ENCODE data around the gene SIX4. TPM values are rescaled to one million over a fixed set of nuclear protein-coding genes. Genes with fewer than 3 reads are reported as not detected.
"Not testable (repeated sequence)": the region's sequence is repeated elsewhere in the genome, so short reads cannot be mapped to it uniquely, and the experiment has no call there.

Gene SIX4
- 0.10 TPM for total RNA-seq

DNA sequence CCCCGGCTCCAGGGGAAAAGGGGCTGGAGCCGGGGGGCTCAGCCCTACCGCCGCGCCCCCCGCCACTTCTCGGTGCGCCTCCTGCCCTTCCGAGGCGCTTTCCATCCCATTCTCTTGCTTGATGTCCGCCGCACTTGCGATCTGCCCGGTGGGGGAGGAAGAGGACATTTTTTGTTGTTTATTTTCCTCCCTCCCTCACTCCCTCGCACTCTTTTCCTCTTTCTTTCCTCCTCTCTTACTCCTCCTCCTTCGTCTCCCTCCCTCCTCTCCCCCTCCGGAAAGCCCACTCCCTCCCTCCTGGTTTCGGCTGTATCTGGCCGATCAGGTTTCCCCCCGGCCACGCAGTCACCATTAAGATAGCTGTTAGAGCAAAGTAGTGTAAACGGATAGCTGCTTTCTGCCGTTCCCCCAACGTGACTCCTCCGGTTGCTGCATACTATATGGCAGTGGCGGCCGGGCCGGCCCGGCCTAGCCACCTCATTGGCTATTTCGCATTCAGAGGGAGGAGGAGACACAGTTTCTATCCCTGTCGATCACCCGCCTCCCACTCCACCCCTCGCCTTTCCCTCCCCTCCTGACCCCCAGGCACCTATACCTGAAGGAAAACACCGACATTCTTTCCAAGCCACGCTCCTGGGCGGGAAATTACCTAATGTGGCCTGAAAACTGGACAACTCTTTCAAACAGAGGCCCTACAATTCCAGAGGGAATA is at the start of gene SIX4:
Gene SIX4 (minus strand): TSS at position 445 of the 712 bp plus-strand sequence. CDS start 277 bp downstream, at position 168.
- DNase-seq (ENCODE audit: low spot score), result peak; percentile 53
- peak; percentile 71 for ATAC-seq

DNA sequence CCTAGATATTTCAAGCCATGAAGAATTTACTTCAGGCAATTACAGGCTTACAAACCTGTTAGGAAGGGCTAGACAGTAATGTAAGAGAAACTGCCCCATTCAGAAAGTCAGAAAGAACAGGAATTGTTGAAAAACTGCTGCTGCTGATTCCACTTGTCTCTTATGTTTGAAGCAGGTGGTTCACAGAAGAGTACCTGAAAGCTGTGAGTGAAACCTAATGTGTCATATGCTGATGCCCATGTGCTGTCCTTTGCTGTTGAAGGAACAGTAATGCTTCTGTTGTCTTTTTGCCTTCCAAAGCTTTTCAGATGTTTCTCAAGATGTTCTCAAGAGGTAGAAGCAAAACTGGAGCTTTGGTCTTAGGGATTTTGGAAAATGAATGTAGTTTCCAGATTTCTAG is 49.4 kb upstream of the SIX4 start:
- no peak for DNase-seq (ENCODE audit: low spot score)

DNA sequence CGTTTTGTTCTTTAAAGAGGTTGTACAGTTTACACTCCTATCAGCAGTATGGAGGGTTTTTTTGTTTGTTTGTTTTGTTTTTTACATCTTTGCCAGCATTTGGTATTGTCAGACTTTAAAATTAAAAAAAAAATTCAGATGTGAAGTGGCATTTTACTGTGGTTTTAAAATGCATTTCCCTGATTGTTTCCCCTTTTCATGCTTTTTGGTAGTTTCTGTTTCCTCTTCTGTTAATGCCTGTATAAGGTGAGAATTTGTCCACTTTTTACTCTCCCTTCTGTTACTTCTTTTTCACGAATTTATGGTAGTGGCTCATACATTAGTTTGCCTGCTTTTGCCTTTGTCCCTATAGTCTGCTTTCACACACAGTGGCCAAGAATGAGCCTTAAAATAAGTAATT is 47.0 kb upstream of the SIX4 start:
- no peak for DNase-seq (ENCODE audit: low spot score)
- ATAC-seq, result no peak

More for the DNA sequence above, 49.4 kb upstream of the SIX4 start:
- ATAC-seq, result no peak

DNA sequence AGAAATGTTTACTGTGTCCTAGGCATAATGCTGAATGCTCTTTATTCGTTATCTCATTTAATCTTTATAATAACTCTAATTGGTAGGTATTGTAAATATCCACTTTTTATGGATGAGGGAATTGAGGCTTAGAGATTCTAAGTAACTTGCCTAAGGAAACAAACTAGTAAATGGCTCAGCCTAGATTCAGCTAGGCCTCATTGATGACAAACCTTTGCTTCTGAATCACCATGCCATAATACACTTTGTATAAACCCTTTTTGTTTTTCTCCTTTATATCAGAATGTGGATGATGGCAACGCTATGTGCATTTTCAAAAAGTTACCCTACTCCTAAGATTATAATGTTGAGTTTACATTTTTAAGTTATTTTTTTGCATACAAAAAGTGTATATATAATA is 44.5 kb upstream of the SIX4 start:
- ATAC-seq (no peak), DNase-seq (ENCODE audit: low spot score) (no peak)

DNA sequence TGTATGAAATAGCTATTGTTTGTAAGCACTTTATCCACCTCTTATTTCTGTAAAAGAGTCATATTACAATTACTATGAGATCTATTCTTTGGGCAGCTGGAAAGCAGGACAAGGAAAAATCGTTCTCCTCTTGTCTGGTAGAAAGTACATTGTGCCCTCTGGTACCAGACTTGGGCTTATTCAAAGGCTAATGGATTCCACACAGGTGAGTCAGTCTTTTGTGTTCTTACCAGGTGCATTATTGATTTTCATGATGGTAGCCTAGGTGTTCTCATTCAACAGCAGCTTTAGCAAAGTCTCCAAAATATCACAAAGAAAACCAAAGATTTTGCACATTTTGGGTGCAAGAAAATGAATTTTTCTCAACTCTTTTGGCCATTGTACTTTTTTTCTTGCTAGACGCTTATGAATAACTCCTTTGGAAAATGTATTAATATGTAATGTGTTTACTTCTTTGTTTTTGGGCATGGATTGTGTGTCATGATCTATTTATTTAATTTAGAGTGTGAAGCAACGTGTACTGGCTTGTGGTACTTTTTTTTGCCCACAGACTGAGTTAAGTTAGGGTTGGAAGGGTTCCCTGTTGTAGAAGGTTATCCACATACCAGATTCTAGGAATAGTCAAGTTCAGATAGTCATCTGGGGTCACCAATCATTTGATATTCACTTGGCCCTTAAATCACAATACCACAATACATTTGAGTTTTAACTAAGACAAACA is 36.7 kb upstream of the SIX4 start:
- ATAC-seq, result no peak
- no peak for DNase-seq (ENCODE audit: low spot score)

DNA sequence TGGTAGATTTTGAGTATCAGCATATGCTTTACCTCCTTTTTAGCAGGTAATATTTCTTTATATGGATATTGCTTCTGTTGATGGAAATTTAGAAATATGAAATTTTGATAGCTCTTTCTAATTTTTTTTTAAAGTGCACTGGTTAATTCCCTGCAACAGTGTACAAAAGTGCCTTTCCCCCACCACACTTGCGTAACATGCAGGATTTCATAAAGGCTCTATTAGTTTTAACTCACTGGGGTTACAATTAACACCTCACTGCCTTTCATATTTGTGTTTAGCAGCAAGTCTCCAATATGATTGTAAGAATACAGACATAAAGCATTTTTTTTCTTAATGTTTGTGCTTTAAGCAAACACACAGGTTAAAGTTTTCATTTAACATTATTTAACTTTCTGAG is 36.1 kb upstream of the SIX4 start:
- ATAC-seq (no peak), DNase-seq (ENCODE audit: low spot score) (no peak)

DNA sequence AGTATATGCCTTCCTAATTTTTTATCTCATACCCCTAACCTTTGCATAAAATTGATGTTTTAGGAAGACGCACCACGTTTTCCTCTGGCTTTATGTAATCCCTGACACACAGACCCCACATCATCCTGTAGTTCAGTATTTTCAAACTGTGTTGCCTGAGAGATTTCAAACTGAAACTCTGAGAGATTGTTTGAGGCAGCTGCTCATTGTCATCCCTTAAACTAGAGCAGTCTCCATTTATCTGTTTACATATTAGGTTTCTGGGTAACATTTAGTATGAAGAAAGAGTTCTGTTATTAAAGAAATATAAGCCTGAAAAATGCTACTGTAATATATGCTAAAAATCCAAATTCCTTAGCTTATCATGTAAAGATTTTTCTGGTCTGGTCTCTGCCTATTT is 34.7 kb upstream of the SIX4 start:
- ATAC-seq, result no peak
- no peak for DNase-seq (ENCODE audit: low spot score)

DNA sequence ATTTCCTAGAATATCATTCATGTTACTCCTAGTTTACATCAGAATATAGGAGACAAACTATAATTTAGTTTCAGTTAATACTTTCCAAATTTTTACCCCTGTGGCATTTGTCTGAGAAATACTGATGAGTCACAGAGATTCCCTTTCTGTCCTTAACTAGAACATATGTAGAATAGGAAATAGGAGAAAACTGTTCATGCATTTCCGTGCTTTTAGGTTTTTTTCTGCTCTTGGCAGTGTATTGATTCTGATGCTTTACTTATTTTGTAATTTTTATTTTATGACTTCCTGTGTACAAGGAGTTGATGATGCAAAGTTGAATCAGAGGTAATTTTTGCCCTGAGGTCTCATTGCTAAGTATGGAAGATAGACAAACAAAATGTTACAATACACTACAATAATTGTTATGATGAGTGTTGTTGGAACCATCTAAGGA is 33.4 kb upstream of the SIX4 start:
- ATAC-seq (no peak), DNase-seq (ENCODE audit: low spot score) (no peak)

DNA sequence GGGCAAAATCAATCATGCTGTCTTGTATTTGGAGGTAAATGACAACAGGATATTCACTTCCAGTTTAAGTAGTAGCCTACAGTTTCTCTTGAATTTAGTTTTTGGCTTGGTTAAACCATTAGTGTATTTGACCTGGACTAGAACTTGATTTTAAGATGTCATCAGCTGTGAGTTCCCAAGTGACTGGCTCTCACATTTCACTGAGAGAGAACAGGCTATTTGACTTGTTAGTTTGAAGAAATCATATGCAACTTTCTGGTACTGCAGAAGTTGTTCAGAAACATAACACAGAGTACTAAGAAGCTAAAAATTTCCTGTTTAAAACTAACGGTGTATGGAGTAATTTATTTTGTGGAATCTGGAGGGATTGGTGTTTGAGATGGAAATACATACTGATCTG is 32.7 kb upstream of the SIX4 start:
- DNase-seq (ENCODE audit: low spot score), result no peak
- ATAC-seq, result no peak

DNA sequence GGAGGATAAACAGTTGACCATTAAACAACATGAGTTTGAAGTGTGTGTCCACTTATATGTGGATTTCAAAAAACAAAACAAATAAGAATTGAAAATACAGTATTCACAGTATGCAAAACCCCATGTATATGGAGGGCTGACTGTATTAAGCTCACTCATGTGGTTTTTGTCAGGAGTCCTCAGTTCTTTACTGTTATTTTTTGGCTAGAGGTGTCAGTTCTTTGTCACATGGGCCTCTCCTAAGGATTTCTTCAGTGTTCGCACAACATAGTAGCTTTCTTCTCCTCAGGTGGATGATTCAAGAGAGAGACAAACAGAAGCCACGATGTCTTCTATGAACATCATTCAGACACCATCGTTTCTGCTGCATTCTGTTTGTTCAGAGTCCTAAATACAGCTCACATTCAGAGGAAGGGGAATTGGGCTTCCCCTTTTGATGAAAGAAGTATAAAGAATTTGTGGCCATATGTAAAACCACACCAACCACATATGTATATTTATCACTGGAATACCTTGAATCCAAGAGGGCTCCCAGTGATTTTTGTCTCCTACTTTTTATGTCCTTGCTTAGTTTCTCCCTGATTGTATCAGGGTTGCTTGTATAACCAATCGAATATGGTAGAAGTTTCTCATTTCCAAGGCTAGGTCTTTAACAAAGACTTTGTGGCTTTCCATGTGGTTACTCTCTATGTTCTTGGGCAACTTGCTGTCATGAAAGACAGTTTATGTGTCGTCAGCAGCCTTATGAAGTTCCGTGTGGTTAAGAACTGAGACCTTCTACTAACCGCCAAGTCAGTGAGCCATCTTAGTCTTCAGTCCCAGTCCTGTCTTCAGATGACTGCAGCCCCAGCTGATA is 29.3 kb upstream of the SIX4 start:
- DNase-seq (ENCODE audit: low spot score) (no peak), ATAC-seq (no peak)

DNA sequence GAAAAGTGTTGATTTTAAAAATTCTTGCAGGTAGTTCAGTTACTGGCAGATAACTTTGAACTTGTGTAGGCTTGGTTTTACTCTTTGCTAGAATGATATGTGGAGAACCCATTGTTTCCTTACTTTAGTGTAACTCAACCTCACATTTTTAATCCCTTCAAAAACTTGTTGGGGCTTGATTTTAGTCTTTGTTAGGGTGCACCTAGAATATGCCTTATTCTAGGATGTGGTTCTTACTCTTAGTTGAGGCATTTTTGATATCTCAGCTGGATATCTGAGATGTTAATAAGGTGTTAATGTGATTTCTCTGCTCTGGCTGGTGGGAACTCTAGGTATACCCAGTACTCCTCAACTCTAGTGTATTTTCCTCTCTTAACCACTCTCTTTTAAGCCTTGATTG is 20.4 kb upstream of the SIX4 start:
- ATAC-seq (no peak), DNase-seq (ENCODE audit: low spot score) (no peak)

DNA sequence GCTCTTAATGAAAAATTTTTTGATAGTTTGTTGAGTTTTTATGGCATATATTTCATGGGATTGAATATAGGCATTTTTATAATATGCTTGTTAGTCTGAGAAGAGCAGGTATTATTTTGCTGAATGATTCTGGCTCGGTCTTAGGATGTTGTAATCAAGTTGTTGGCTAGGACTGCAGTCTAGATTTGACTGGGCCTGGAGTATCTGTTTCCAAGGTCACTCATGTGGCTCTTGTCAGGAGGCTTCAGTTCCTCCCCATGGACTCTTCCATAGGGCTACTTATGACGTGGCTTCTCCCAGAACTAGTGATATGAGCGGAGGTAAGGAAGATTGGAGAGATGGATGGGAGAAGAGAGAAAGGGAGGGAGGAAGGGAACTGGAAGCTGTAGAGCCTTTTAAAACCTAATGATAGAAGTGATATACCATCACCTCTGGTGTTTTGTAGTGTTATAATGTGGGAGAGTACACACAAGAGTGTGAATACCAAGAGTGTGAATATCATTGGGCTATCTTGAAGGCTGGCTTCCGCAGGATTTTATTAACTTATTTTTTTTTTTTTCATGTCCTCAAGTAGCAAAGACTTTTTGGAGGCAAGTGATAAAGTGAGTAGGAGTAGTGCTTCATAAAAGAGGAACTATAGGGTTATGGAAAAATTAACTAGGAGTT is 14.8 kb upstream of the SIX4 start:
- peak; percentile 63 for ATAC-seq
- DNase-seq (ENCODE audit: low spot score), result no peak

DNA sequence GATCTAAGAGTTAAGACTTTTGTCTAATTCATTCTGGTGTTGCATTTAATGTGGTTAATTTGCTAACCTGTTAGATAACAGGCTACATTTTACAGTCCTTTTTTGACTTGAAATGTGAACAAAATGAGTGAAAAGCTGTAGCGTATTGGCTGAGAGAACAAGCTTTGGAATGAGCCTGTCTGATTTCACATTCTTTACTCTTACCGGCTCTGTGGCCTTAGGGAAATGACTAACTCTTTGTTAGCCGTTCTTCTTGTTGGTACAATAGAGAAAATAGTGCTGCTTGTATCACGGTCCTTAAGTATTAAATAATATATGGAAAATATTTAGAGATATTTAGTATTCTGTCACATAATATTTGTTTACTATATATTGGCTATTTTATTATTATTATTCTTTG is 12.3 kb upstream of the SIX4 start:
- ATAC-seq, result no peak
- DNase-seq (ENCODE audit: low spot score), result no peak

DNA sequence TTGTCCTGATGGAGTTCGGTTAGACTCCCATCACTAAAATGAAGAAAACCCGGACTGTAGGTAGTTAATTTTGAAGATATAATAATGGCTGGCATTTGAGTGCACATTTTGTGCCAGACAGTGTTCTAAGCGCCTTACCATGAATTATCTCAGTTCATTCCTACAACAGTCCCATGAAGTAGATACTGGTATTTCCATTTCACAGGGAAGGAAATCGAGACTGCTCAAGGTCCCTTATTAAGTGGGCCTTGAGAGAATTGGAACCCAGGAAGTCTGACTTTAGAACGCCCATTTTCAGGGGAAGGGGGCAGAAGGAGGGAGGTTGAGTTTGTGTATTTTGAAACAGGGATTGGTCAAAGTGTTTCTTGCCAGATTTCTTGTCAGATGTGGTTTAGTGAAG is 11.3 kb upstream of the SIX4 start:
- no peak for ATAC-seq
- DNase-seq (ENCODE audit: low spot score), result no peak

DNA sequence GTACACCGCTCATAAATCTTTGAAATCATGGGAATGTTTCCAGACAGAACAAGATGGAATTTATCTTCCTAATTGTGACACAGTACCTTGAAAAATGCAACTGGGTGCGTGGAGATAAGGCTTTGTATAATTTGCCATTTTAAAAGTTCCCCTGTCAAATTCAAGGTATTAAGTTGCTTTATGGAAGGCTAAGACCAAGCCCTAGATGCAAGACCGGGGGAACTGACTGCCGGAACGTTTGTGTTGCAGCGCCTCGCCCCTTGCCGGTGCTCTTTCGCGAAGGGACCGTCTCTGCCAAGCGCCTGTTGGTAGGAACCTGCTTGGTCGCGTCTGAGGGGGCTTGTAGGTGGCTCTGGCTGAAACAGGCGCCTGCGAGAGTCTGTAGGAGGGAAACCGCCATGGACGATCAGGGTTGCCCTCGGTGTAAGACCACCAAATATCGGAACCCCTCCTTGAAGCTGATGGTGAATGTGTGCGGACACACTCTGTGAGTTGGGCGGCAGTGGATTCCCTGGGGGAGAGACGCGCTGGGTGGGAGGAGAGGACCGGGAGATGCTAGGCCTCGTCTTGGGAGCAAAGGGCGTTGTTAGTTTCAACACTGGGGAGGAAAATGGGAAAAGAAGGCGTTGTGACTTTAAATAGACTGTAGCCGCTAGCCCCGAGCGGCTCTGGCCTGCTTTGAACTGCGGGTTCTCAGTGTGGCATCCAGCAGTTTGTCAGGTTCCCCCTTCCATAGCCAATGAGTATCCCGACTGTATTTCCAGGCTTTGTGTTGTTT is 10.5 kb upstream of the SIX4 start, which contains the start of gene MNAT1:
Gene MNAT1 (plus strand): TSS at position 297 of the 778 bp plus-strand sequence. CDS start 102 bp downstream, at position 399.
- ATAC-seq, result peak; percentile 96
- DNase-seq (ENCODE audit: low spot score), result peak; percentile 75

DNA sequence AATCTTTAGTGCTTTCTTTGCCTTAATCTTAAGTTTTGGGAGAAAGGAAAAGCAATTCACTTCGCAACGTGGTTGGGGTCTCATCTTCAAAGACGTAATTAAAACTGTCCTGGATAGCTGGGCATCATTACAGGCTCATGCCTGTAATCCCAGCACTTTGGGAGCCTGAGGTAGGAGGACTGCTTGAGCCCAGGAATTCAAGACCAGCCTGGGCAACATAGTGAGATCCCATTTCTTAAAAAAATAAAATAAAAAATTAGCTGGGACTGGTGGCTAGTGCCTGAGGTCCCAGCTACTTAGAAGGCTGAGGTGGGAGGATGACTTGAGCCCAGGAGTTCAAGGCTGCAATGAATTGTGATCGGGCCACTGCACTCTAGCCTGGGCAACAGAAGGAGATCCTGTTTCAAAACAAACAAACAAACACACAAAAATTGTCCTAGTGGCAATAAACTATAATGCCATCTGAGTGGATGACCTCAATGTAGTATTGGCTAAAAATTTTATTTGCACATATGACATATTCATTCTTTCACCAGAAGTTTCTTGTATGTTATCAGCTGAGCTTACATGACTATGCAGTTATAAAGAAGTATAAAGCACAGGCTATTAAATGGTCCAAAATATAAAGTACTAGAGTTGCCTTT is 8.8 kb upstream of the SIX4 start:
- no peak for DNase-seq (ENCODE audit: low spot score)
- ATAC-seq, result no peak

DNA sequence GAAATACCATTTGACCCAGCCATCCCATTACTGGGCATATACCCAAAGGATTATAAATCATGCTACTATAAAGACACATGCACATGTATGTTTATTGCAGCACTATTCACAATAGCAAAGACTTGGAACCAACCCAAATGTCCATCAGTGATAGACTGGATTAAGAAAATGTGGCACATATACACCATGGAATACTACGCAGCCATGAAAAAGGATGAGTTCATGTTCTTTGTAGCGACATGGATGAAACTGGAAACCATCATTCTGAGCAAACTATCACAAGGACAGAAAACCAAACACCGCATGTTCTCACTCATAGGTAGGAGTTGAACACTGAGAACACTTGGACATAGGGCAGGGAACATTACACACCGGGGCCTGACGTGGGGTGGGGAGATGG is 7.1 kb upstream of the SIX4 start:
- ATAC-seq; DNase-seq (ENCODE audit: low spot score): not testable (repeated sequence)

DNA sequence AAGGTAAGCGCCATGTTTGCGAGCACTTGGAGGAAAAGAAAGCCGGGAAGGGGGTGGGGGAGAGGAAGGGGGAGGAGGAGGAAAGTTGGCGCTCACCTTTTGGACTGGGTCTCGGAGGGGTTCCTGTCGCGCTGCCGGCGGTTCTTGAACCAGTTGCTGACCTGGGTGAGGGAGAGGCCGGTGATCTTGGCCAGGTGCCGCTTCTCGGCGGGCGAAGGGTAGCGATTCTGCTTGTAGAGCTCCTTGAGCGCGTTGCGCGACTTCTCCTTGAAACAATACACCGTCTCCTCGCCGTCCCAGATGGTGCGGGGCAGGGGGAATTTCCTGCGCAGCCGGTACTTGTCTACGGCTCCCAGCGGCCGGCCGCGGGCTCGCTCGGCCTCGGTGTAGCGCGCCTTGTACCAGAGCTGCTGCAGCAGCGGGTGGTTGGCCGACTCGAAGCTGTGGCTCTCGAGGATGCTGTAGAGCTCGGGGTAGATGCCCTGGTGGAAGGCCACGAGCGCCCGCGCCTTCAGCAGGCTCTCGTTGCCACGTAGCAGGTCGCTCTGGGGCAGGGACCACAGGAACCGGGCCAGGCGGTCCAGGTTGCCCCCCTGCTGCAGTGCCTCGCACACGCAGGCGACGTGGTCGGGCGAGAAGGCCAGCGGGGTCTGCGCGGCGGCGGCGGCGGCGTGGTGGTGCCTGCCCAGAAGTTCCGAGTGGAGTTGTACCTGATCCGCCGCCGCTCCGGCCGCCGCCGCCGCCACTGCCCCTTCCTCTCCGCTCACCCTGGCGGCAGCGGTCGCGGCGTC is 840 bp downstream of the SIX4 start:
- DNase-seq (ENCODE audit: low spot score), result peak; percentile 47
- ATAC-seq, result peak; percentile 74
